ENCODE data around the gene LMBR1L.

DNA sequence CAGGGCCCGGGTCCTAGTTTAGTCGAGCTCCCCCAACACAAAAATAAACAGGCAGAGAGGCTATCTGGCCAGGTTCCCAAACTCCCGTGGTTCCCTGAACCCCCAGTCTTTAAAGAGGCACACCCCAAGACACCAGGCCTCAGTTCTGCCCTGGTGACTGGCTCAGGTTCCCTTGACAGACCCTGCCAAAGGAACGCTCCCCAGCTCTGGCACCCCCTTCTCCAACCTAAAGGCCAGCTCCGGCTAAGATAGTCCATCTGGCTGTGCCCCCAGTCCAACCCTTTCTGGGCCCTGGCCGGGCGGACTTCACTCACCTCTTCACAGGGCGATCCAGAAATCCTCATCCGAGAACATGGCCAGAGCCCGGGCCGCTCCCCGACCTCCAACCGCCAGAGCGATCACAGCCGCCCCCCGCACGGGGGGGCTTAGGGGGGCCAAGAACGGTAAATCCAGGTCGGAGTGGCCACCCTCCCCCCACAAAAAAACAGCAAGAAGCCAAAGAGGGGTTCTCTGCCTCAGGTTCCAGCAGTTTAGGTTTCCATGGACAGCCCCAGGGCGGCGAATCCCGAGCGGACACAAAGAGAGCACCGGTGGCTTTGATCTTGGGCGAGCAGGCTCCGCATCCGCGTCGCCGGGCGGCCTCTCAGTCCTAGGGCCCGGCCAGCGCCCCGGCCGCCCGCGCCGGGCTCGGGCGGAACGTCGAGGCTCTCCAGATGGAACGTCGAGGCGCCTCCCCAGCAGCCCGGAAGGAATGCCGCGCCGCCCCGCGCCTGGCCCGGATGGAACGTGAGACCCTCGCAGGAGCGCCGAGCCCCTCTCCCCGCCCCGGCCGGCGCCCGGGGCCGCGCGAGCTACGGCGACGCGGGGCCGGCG, 51.1 kb downstream of the LMBR1L start:
- peak; percentile 67 for TF ChIP-seq POLR2A (IDR thresholded peaks at IDR 0.05; ENCODE audit: low read length)
- TF ChIP-seq GATA1 (IDR thresholded peaks at IDR 0.05; ENCODE audit: low read depth, low read length), result no peak

Data from erythroblast (primary cell).